NT2/D1 (cell line): ENCODE measurements around the gene SFN.
"Not testable (repeated sequence)": the region's sequence is repeated elsewhere in the genome, so short reads cannot be mapped to it uniquely, and the experiment has no call there.

Experiments
- DNase-seq: peaks from one replicate; pipeline ENCODE4 v3.0.0-alpha.2; 2011; ENCODE audit warnings: low read depth, low spot score
- H3K27me3 ChIP-seq: 2 replicates; pipeline ENCODE4 v1.6.0; 2011; ENCODE audit warnings: mild to moderate bottlenecking; ENCODE audit not compliant: insufficient read length, insufficient read depth
- H3K36me3 ChIP-seq: 2 replicates; pipeline ENCODE4 v1.6.1; 2011; ENCODE audit warnings: mild to moderate bottlenecking, low read length, mixed read lengths; ENCODE audit not compliant: insufficient read depth, insufficient read length
- H3K4me1 ChIP-seq: 2 replicates; pipeline ENCODE4 v1.5.1; 2011; ENCODE audit not compliant: insufficient read depth, insufficient read length
- H3K4me3 ChIP-seq: 2 replicates; pipeline ENCODE4 v1.5.1; 2011; ENCODE audit warnings: low read depth; ENCODE audit not compliant: insufficient read length
- H3K9ac ChIP-seq: 2 replicates; pipeline ENCODE4 v1.6.0; 2011; ENCODE audit warnings: low read depth; ENCODE audit not compliant: insufficient read length
- H3K9me3 ChIP-seq: 2 replicates; pipeline ENCODE4 v1.5.1; 2011; ENCODE audit warnings: mild to moderate bottlenecking, low read length; ENCODE audit not compliant: insufficient read depth
- SUZ12 ChIP-seq: IDR thresholded peaks from 2 replicates; pipeline ENCODE4 v1.6.1; 2011; ENCODE audit not compliant: insufficient read length, insufficient read depth; ENCODE audit errors: extremely low read depth
- YY1 ChIP-seq: IDR thresholded peaks from 2 replicates; pipeline ENCODE4 v1.6.1; 2011; ENCODE audit not compliant: insufficient read length, insufficient read depth
- ZNF274 ChIP-seq: IDR thresholded peaks from 2 replicates; pipeline ENCODE4 v1.6.1; 2011; ENCODE audit warnings: mild to moderate bottlenecking, low read depth, low read length

SFN gene

GRCh38 chr1:26832249-26832960 lies 30.5 kb upstream of the SFN start:
- DNase-seq = no peak
- TF ChIP-seq SUZ12 (no peak), YY1 (no peak), ZNF274 (no peak)
- Histone ChIP-seq H3K9ac (no peak overlapping the region), H3K36me3 (peaks cover 69% of the 10 kb centered on the region), H3K4me1 (peaks cover 22% of the 10 kb centered on the region), H3K27me3 (no peaks in the 10 kb centered on the region), H3K9me3 (no peaks in the 10 kb centered on the region), H3K4me3 (no peak overlapping the region)

- peaks cover 18% of the 10 kb centered on the region for H3K4me1 ChIP-seq
- no peak for TF ChIP-seq SUZ12
- no peak for TF ChIP-seq ZNF274
- TF ChIP-seq YY1 = no peak
- no peak overlapping the region for H3K9ac ChIP-seq
- no peaks in the 10 kb centered on the region for H3K9me3 ChIP-seq
- no peaks in the 10 kb centered on the region for H3K27me3 ChIP-seq
- peaks cover 71% of the 10 kb centered on the region for H3K36me3 ChIP-seq
- DNase-seq = no peak
- no peak overlapping the region for H3K4me3 ChIP-seq
Measured at GRCh38 chr1:26833432-26834405, 29.2 kb upstream of the SFN start.

GRCh38 chr1:26837665-26838064 lies 25.3 kb upstream of the SFN start:
- peaks cover 72% of the 10 kb centered on the region for H3K36me3 ChIP-seq

GRCh38 chr1:26838474-26839338 lies 24.2 kb upstream of the SFN start:
- no peaks in the 10 kb centered on the region for H3K9me3 ChIP-seq
- H3K36me3 ChIP-seq = peaks cover 71% of the 10 kb centered on the region
- H3K9ac ChIP-seq = peak overlapping the region; percentile 22
- H3K27me3 ChIP-seq = no peaks in the 10 kb centered on the region
- DNase-seq = no peak
- TF ChIP-seq ZNF274 (no peak), SUZ12 (no peak), YY1 (no peak)
- H3K4me1 ChIP-seq = peaks cover 8% of the 10 kb centered on the region
- no peak overlapping the region for H3K4me3 ChIP-seq

More at GRCh38 chr1:26837665-26838064, 25.3 kb upstream of the SFN start:
- not testable (repeated sequence) for DNase-seq, H3K27me3 ChIP-seq, H3K4me3 ChIP-seq, H3K9ac ChIP-seq, H3K9me3 ChIP-seq, H3K4me1 ChIP-seq

GRCh38 chr1:26839339-26839722 lies 23.6 kb upstream of the SFN start:
- Histone ChIP-seq H3K36me3 (peaks cover 67% of the 10 kb centered on the region), H3K27me3 (no peaks in the 10 kb centered on the region), H3K9ac (peak overlapping the region; percentile 22), H3K4me3 (no peak overlapping the region), H3K4me1 (peaks cover 8% of the 10 kb centered on the region), H3K9me3 (no peaks in the 10 kb centered on the region)
- no peak for DNase-seq
- TF ChIP-seq YY1 (no peak), ZNF274 (no peak), SUZ12 (no peak)

- peaks cover 8% of the 10 kb centered on the region for H3K4me1 ChIP-seq
- H3K9me3 ChIP-seq = no peaks in the 10 kb centered on the region
- DNase-seq = no peak
- peaks cover 62% of the 10 kb centered on the region for H3K36me3 ChIP-seq
- H3K9ac ChIP-seq = peak overlapping the region; percentile 12
- no peaks in the 10 kb centered on the region for H3K27me3 ChIP-seq
- TF ChIP-seq YY1 = no peak
- H3K4me3 ChIP-seq = no peak overlapping the region
Measured at GRCh38 chr1:26839779-26840178, 23.2 kb upstream of the SFN start.
